ENCODE data around the gene RBM42. TPM values are rescaled to one million over a fixed set of nuclear protein-coding genes. Genes with fewer than 3 reads are reported as not detected.

Gene RBM42
- polyA plus RNA-seq, 2 of the 4 experiments (the other 2 are of a cell fraction) = 80.4 to 128 TPM

- TF ChIP-seq REST (IDR thresholded peaks at IDR 0.05) (no peak), SMC3 (IDR thresholded peaks at IDR 0.05) (no peak), ZNF302 (CRISPR knock-in tag; IDR thresholded peaks at IDR 0.05) (no peak), HMGXB4 (CRISPR knock-in tag; IDR thresholded peaks at IDR 0.05; ENCODE audit: borderline replicate concordance) (no peak; the same call in 1 of the 2 replicates), USF2 (IDR thresholded peaks at IDR 0.05) (no peak), NR3C1 (IDR thresholded peaks at IDR 0.05) (no peak), CBX2 (IDR thresholded peaks at IDR 0.05; ENCODE audit: borderline replicate concordance, low read depth) (no peak), NPAS2 (CRISPR knock-in tag; IDR thresholded peaks at IDR 0.05; ENCODE audit: borderline replicate concordance) (no peak), SREBF2 (IDR thresholded peaks at IDR 0.05) (no peak), ESRRA (IDR thresholded peaks at IDR 0.05; ENCODE audit: borderline replicate concordance, low read length) (peak; percentile 26; the same call in 1 of the 2 replicates), ELK1 (IDR thresholded peaks at IDR 0.05; ENCODE audit: low read depth, low read length) (no peak), BHLHE40 (IDR thresholded peaks at IDR 0.05; ENCODE audit: low read depth, low read length) (peak; percentile 93), E2F6 (IDR thresholded peaks at IDR 0.05; ENCODE audit: borderline replicate concordance, low read depth) (peak; percentile 94), ATOH8 (CRISPR knock-in tag; IDR thresholded peaks at IDR 0.05; ENCODE audit: low read depth) (no peak), EHF (CRISPR knock-in tag; IDR thresholded peaks at IDR 0.05) (no peak), ZC3H11A (IDR thresholded peaks at IDR 0.05) (no peak), BCL3 (IDR thresholded peaks at IDR 0.05) (peak; percentile 87; the same call in 2 of the 3 replicates), MAX (IDR thresholded peaks at IDR 0.05) (peak; percentile 96)
Observed at GRCh38 chr19:35643255-35644205, 14.7 kb downstream of the RBM42 start (continued).

Data from A549 (cell line).